ENCODE data around the gene GNE.

Gene GNE

GRCh38 chr9:36297798-36298197 lies 39.5 kb upstream of the GNE start:
- no peak for TF ChIP-seq POLR2AphosphoS5 (IDR thresholded peaks at IDR 0.05; ENCODE audit: low read depth, low read length)
- TF ChIP-seq, protein P1, sequence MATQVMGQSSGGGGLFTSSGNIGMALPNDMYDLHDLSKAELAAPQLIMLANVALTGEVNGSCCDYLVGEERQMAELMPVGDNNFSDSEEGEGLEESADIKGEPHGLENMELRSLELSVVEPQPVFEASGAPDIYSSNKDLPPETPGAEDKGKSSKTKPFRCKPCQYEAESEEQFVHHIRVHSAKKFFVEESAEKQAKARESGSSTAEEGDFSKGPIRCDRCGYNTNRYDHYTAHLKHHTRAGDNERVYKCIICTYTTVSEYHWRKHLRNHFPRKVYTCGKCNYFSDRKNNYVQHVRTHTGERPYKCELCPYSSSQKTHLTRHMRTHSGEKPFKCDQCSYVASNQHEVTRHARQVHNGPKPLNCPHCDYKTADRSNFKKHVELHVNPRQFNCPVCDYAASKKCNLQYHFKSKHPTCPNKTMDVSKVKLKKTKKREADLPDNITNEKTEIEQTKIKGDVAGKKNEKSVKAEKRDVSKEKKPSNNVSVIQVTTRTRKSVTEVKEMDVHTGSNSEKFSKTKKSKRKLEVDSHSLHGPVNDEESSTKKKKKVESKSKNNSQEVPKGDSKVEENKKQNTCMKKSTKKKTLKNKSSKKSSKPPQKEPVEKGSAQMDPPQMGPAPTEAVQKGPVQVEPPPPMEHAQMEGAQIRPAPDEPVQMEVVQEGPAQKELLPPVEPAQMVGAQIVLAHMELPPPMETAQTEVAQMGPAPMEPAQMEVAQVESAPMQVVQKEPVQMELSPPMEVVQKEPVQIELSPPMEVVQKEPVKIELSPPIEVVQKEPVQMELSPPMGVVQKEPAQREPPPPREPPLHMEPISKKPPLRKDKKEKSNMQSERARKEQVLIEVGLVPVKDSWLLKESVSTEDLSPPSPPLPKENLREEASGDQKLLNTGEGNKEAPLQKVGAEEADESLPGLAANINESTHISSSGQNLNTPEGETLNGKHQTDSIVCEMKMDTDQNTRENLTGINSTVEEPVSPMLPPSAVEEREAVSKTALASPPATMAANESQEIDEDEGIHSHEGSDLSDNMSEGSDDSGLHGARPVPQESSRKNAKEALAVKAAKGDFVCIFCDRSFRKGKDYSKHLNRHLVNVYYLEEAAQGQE (IDR thresholded peaks at IDR 0.05; ENCODE audit: insufficient read depth in 1 of 2, low read depth in 2 of 2, low read length in 2 of 2) = no peak
- TF ChIP-seq SIN3A (IDR thresholded peaks at IDR 0.05; ENCODE audit: borderline replicate concordance, insufficient read depth, low read length) = no peak
- no peak for TF ChIP-seq FOXP2 (optimal IDR thresholded peaks at IDR 0.05; ENCODE audit: borderline replicate concordance, extremely low read depth, extremely low read length, insufficient read depth)

GRCh38 chr9:36293918-36294317 lies 35.7 kb upstream of the GNE start:
- TF ChIP-seq SIN3A (IDR thresholded peaks at IDR 0.05; ENCODE audit: borderline replicate concordance, insufficient read depth, low read length) (no peak), POLR2AphosphoS5 (IDR thresholded peaks at IDR 0.05; ENCODE audit: low read depth, low read length) (no peak), TAF1 (IDR thresholded peaks at IDR 0.05; ENCODE audit: borderline replicate concordance, insufficient read depth, low read length) (no peak), FOXP2 (optimal IDR thresholded peaks at IDR 0.05; ENCODE audit: borderline replicate concordance, extremely low read depth, extremely low read length, insufficient read depth) (no peak)
- TF ChIP-seq, protein P1 (IDR thresholded peaks at IDR 0.05; ENCODE audit: insufficient read depth in 1 of 2, low read depth in 2 of 2, low read length in 2 of 2) = no peak

DNA sequence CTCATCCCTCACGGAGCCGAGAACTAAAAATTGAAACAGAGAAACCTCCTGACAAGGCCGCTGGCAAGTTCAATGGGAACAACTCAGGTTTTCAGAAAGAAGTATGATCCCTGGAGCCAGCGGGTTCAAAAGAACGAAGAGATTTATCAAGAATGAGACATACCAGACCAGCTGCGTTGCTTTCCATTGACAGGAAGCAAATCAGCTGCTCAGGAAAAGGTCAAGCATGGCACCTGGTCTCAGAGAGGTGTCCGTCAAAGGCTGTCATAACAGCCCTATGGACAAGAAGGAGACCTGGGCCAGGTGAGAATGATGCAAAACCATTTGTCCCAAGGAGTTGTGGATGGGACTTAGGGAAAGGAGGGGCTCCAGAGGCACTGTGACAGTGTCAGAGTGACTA lies 34.9 kb upstream of the GNE start:
- TF ChIP-seq SIN3A (IDR thresholded peaks at IDR 0.05; ENCODE audit: borderline replicate concordance, insufficient read depth, low read length) (no peak), POLR2AphosphoS5 (IDR thresholded peaks at IDR 0.05; ENCODE audit: low read depth, low read length) (no peak), FOXP2 (optimal IDR thresholded peaks at IDR 0.05; ENCODE audit: borderline replicate concordance, extremely low read depth, extremely low read length, insufficient read depth) (no peak), TAF1 (IDR thresholded peaks at IDR 0.05; ENCODE audit: borderline replicate concordance, insufficient read depth, low read length) (no peak)
- TF ChIP-seq, protein P1 (IDR thresholded peaks at IDR 0.05; ENCODE audit: insufficient read depth in 1 of 2, low read depth in 2 of 2, low read length in 2 of 2) = no peak

GRCh38 chr9:36292641-36293040 lies 34.4 kb upstream of the GNE start:
- TF ChIP-seq SIN3A (IDR thresholded peaks at IDR 0.05; ENCODE audit: borderline replicate concordance, insufficient read depth, low read length) = no peak
- no peak for TF ChIP-seq FOXP2 (optimal IDR thresholded peaks at IDR 0.05; ENCODE audit: borderline replicate concordance, extremely low read depth, extremely low read length, insufficient read depth)
- TF ChIP-seq, protein P1 (IDR thresholded peaks at IDR 0.05; ENCODE audit: insufficient read depth in 1 of 2, low read depth in 2 of 2, low read length in 2 of 2) = no peak
- TF ChIP-seq TAF1 (IDR thresholded peaks at IDR 0.05; ENCODE audit: borderline replicate concordance, insufficient read depth, low read length) = no peak
- no peak for TF ChIP-seq POLR2AphosphoS5 (IDR thresholded peaks at IDR 0.05; ENCODE audit: low read depth, low read length)

DNA sequence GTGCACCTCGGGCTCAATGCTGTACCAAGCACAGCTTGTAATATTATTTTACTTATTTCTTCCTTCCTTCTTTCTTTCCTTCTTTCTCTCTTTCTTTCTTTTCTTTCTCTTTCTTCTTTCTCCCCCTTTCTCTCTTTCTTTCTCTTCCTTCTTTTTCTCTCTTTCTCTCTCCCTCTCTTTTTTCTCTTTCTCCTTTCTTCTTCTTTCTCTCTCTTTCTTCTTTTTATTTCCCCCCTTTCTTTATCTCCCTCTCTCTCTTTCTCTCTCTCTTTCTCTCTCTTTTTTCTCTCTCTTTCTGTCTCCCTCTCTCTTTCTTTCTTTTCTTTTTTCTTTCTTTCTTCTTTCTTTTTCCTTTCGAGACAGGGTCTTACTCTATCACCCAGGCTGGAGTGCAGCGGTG lies 32.7 kb upstream of the GNE start:
- TF ChIP-seq, protein P1 (IDR thresholded peaks at IDR 0.05; ENCODE audit: insufficient read depth in 1 of 2, low read depth in 2 of 2, low read length in 2 of 2) = no peak
- TF ChIP-seq SIN3A (IDR thresholded peaks at IDR 0.05; ENCODE audit: borderline replicate concordance, insufficient read depth, low read length) = no peak
- no peak for TF ChIP-seq TAF1 (IDR thresholded peaks at IDR 0.05; ENCODE audit: borderline replicate concordance, insufficient read depth, low read length)
- TF ChIP-seq FOXP2 (optimal IDR thresholded peaks at IDR 0.05; ENCODE audit: borderline replicate concordance, extremely low read depth, extremely low read length, insufficient read depth) = no peak
- TF ChIP-seq POLR2AphosphoS5 (IDR thresholded peaks at IDR 0.05; ENCODE audit: low read depth, low read length) = no peak

Measured in PFSK-1 (cell line).